Neural progenitor cell (in vitro differentiated cells): Measurements from ENCODE around the gene WDR70. TPM values are rescaled to one million over a fixed set of nuclear protein-coding genes. Genes with fewer than 3 reads are reported as not detected.

Experiments
- DNase-seq: peaks from one replicate; pipeline ENCODE4 v3.0.0-alpha.2; 2016; ENCODE audit warnings: low spot score
- H2AFZ ChIP-seq: fragments of 200-600 bp; sonication (generic); replicated peaks from 2 replicates; pipeline ENCODE4 v1.6.1; 2016; ENCODE audit warnings: antibody characterized with exemption
- H3F3A ChIP-seq: fragments of 200-600 bp; sonication (generic); 2 replicates; pipeline ENCODE4 v1.6.1; 2016; ENCODE audit warnings: antibody characterized with exemption, low read depth
- H3K27ac ChIP-seq: fragments of 200-600 bp; sonication (generic); 2 replicates; pipeline ENCODE4 v1.5.1; 2016; ENCODE audit warnings: mild to moderate bottlenecking
- H3K27me3 ChIP-seq: fragments of 200-600 bp; sonication (generic); 2 replicates; pipeline ENCODE4 v1.6.1; 2016; ENCODE audit warnings: mild to moderate bottlenecking, moderate library complexity
- H3K36me3 ChIP-seq: fragments of 200-600 bp; sonication (generic); 2 replicates; pipeline ENCODE4 v1.5.1; 2016
- H3K4me1 ChIP-seq: fragments of 200-600 bp; sonication (generic); 2 replicates; pipeline ENCODE4 v1.6.1; 2016; ENCODE audit warnings: mixed run types
- H3K4me2 ChIP-seq: fragments of 200-600 bp; sonication (generic); 2 replicates; pipeline ENCODE4 v1.6.1; 2016
- H3K4me3 ChIP-seq: fragments of 200-600 bp; sonication (generic); 2 replicates; pipeline ENCODE4 v1.5.1; 2016
- H3K79me2 ChIP-seq: fragments of 200-600 bp; sonication (generic); 2 replicates; pipeline ENCODE4 v1.6.1; 2016; ENCODE audit warnings: low read depth
- H3K9ac ChIP-seq: fragments of 200-600 bp; sonication (generic); 2 replicates; pipeline ENCODE4 v1.6.1; 2016
- H3K9me3 ChIP-seq: fragments of 200-600 bp; sonication (generic); 2 replicates; pipeline ENCODE4 v1.5.1; 2016; ENCODE audit warnings: low read depth
- H4K20me1 ChIP-seq: fragments of 200-600 bp; sonication (generic); 2 replicates; pipeline ENCODE4 v1.6.1; 2016; ENCODE audit warnings: low read depth
- H3K27ac Mint-ChIP-seq: 3 replicates; pipeline ENCODE4 v1.8.0; 2021; ENCODE audit warnings: mixed read lengths
- H3K27me3 Mint-ChIP-seq: 2 replicates; pipeline ENCODE4 v1.8.0; 2022; ENCODE audit warnings: low read depth, mild to moderate bottlenecking, inconsistent platforms, moderate library complexity, mixed read lengths; ENCODE audit not compliant: insufficient read depth
- H3K36me3 Mint-ChIP-seq: 3 replicates; pipeline ENCODE4 v1.8.0; 2021; ENCODE audit warnings: mixed read lengths
- H3K4me1 Mint-ChIP-seq: 3 replicates; pipeline ENCODE4 v1.8.0; 2021; ENCODE audit warnings: mixed read lengths
- H3K4me3 Mint-ChIP-seq: 3 replicates; pipeline ENCODE4 v1.8.0; 2021; ENCODE audit warnings: mild to moderate bottlenecking, moderate library complexity, mixed read lengths
- H3K9me3 Mint-ChIP-seq: 3 replicates; pipeline ENCODE4 v1.8.0; 2020; ENCODE audit warnings: mixed read lengths
- EZH2 ChIP-seq: fragments of 200-600 bp; sonication (generic); IDR thresholded peaks from 2 replicates; pipeline ENCODE4 v1.6.1; 2017; ENCODE audit warnings: antibody characterized with exemption, mild to moderate bottlenecking, moderate library complexity
- EZH2phosphoT487 ChIP-seq: fragments of 200-600 bp; sonication (generic); IDR thresholded peaks from 2 replicates; pipeline ENCODE4 v1.6.1; 2017; ENCODE audit warnings: antibody characterized with exemption
- total RNA-seq: library from RNA; depleted of rRNA; stranded (reverse); fragments of >200 nt; gene quantifications from 2 replicates; pipeline ENCODE4 v1.2.3, GENCODE V29; 2015; ENCODE audit warnings: low replicate concordance
- TF ChIP-seq, protein P1 (sequence below): fragments of 200-600 bp; sonication (generic); IDR thresholded peaks from 2 replicates; pipeline ENCODE4 v1.5.1; 2017; ENCODE audit warnings: antibody characterized with exemption, mild to moderate bottlenecking

WDR70 gene
- total RNA-seq, 1 donor from 2014 or later, result 46.2 TPM

DNA sequence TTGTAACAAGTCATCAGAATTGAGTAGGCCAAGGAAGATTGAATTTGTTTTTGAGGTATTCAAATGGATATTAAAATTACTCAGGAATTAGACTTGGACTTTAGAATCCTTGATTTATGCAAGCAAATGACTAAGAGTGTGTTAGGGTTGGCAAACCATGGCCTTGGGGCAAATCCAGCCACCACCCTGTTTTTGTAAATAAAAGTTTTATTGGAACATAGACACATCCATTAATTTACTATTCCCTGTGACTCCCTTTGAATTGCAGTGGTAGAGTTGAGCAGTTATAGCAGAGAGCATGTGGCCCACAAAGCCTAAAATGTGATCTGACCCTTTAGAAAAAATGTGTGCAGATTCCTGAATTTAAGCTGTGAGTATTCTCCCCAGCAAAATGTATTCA, 115.6 kb downstream of the WDR70 start:
- H3K27ac Mint-ChIP-seq, result no peak overlapping the region
- Histone ChIP-seq H2AFZ (no peak overlapping the region), H4K20me1 (no peaks in the 10 kb centered on the region), H3K4me3 (no peak overlapping the region), H3K27ac (no peak overlapping the region), H3K9me3 (no peaks in the 10 kb centered on the region), H3K79me2 (no peaks in the 10 kb centered on the region), H3K36me3 (no peaks in the 10 kb centered on the region), H3K9ac (no peak overlapping the region), H3K4me1 (no peaks in the 10 kb centered on the region), H3F3A (no peaks in the 10 kb centered on the region), H3K4me2 (no peak overlapping the region), H3K27me3 (no peaks in the 10 kb centered on the region)
- DNase-seq, result no peak
- H3K9me3 Mint-ChIP-seq, result no peaks in the 10 kb centered on the region
- H3K36me3 Mint-ChIP-seq, result peaks cover 11% of the 10 kb centered on the region
- H3K4me1 Mint-ChIP-seq, result no peaks in the 10 kb centered on the region
- TF ChIP-seq EZH2phosphoT487, result no peak
- TF ChIP-seq, protein P1, sequence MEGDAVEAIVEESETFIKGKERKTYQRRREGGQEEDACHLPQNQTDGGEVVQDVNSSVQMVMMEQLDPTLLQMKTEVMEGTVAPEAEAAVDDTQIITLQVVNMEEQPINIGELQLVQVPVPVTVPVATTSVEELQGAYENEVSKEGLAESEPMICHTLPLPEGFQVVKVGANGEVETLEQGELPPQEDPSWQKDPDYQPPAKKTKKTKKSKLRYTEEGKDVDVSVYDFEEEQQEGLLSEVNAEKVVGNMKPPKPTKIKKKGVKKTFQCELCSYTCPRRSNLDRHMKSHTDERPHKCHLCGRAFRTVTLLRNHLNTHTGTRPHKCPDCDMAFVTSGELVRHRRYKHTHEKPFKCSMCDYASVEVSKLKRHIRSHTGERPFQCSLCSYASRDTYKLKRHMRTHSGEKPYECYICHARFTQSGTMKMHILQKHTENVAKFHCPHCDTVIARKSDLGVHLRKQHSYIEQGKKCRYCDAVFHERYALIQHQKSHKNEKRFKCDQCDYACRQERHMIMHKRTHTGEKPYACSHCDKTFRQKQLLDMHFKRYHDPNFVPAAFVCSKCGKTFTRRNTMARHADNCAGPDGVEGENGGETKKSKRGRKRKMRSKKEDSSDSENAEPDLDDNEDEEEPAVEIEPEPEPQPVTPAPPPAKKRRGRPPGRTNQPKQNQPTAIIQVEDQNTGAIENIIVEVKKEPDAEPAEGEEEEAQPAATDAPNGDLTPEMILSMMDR, result no peak
- no peak for TF ChIP-seq EZH2
- no peaks in the 10 kb centered on the region for H3K27me3 Mint-ChIP-seq
- no peak overlapping the region for H3K4me3 Mint-ChIP-seq

DNA sequence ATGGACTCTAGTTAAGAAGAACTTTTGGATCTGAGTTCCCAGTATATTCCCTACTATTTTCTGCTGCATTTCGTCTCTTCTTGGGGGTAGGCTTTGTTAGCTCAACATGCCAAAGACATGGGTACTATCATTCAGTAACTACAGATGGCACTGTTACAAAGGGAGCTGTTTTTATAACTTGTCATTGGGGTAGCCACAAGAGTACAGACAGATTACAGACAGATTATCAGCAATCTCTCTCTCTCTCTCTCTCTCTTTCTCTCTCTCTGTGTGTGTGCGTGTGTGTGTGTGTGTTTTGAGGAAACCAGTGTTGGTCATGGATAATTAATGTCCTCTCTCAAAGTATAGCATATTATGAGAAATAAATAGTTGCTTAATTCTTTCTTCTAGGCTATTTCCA, 116.1 kb downstream of the WDR70 start:
- Mint-ChIP-seq H3K27me3 (no peaks in the 10 kb centered on the region), H3K27ac (no peak overlapping the region), H3K4me3 (no peak overlapping the region), H3K36me3 (peaks cover 11% of the 10 kb centered on the region), H3K9me3 (no peaks in the 10 kb centered on the region), H3K4me1 (no peaks in the 10 kb centered on the region)
- H3K4me2 ChIP-seq, result no peak overlapping the region
- H2AFZ ChIP-seq, result no peak overlapping the region
- H3K4me3 ChIP-seq, result no peak overlapping the region
- H3K36me3 ChIP-seq, result no peaks in the 10 kb centered on the region
- H3K9ac ChIP-seq, result no peak overlapping the region
- H3K4me1 ChIP-seq, result no peaks in the 10 kb centered on the region
- no peaks in the 10 kb centered on the region for H3F3A ChIP-seq
- no peaks in the 10 kb centered on the region for H3K9me3 ChIP-seq
- H3K79me2 ChIP-seq, result no peaks in the 10 kb centered on the region
- H3K27ac ChIP-seq, result no peak overlapping the region
- no peaks in the 10 kb centered on the region for H3K27me3 ChIP-seq
- no peak for DNase-seq
- H4K20me1 ChIP-seq, result no peaks in the 10 kb centered on the region
- TF ChIP-seq EZH2phosphoT487, result no peak
- TF ChIP-seq EZH2, result no peak
- TF ChIP-seq, protein P1, result no peak

DNA sequence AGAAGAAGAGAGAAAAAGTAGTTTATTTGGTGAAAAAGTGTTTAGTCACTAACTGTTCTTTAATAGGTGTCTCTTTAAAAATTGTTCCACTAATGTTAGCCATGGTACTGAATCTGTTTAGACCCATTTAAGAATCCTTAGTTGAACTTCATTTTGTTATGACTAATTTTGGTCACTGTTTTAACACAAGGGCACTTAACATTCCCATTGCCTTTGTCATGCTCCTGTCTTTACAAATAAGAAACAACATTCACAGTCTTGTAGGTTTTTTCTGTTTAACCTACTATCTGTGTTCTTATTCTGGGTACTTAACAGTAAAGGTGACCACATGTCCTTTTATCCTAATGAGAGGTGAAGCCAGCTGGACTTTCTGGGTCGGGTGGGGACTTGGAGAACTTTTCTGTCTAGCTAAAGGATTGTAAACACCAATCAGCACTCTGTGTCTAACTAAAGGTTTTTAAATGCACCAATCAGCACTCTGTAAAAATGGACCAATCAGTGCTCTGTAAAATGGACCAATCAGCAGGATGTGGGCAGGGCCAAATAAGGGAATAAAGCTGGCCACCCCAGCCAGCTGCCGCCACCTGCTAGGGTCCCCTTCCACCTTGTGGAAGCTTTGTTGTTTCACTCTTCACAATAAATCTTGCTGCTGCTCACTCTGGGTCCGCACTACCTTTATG, 116.7 kb downstream of the WDR70 start:
- Mint-ChIP-seq H3K36me3 (peaks cover 11% of the 10 kb centered on the region), H3K4me3 (no peak overlapping the region), H3K27ac (no peak overlapping the region), H3K27me3 (no peaks in the 10 kb centered on the region), H3K4me1 (no peaks in the 10 kb centered on the region), H3K9me3 (no peaks in the 10 kb centered on the region)
- H3F3A ChIP-seq, result no peaks in the 10 kb centered on the region
- no peaks in the 10 kb centered on the region for H3K4me1 ChIP-seq
- no peaks in the 10 kb centered on the region for H3K27me3 ChIP-seq
- no peaks in the 10 kb centered on the region for H3K9me3 ChIP-seq
- no peak overlapping the region for H3K9ac ChIP-seq
- no peaks in the 10 kb centered on the region for H4K20me1 ChIP-seq
- H2AFZ ChIP-seq, result no peak overlapping the region
- H3K79me2 ChIP-seq, result no peaks in the 10 kb centered on the region
- H3K4me3 ChIP-seq, result no peak overlapping the region
- no peak for TF ChIP-seq EZH2phosphoT487
- no peak for TF ChIP-seq EZH2
- TF ChIP-seq, protein P1, result no peak
- no peaks in the 10 kb centered on the region for H3K36me3 ChIP-seq
- H3K4me2 ChIP-seq, result no peak overlapping the region
- H3K27ac ChIP-seq, result no peak overlapping the region
- DNase-seq, result no peak
